Measurements from ENCODE around the gene RECQL5. TPM values are rescaled to one million over a fixed set of nuclear protein-coding genes. Genes with fewer than 3 reads are reported as not detected.

The RECQL5 gene
- total RNA-seq, 3 donors from 2014 or later: 29.3 to 41.9 (median 30.1) TPM

DNA sequence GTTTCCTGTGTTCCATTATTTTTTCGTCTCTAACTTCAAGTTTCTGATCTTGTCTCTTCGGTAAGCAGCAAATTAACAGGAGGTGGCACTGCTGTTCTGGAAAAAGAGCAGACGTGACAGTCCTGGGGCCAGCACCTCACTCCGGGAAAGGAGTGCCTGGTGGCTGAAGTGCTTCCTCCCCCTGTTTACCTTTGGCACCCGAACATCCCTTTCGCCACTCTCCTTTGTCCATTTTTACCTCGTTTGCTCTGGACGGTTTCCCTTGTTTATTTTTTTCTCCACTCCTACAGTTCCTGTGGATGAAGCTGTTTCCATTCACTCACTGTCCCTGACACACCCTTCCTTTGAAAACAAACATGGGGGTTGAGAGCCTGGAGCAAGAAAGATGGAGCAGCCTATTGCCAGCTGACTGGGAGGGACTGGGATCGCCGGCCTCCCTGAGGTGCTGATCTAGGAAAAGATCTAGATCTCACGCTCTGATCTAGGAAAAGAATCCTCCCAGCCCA lies 12.8 kb upstream of the RECQL5 start:
- peak; percentile 72 for ATAC-seq
- Histone ChIP-seq H3K9me3 (no peaks in the 10 kb centered on the region), H3K4me1 (ENCODE audit: low read depth) (peaks cover 20% of the 10 kb centered on the region), H3K36me3 (ENCODE audit: low read depth) (no peaks in the 10 kb centered on the region), H3K4me3 (no peak overlapping the region)
- TF ChIP-seq, protein P1, sequence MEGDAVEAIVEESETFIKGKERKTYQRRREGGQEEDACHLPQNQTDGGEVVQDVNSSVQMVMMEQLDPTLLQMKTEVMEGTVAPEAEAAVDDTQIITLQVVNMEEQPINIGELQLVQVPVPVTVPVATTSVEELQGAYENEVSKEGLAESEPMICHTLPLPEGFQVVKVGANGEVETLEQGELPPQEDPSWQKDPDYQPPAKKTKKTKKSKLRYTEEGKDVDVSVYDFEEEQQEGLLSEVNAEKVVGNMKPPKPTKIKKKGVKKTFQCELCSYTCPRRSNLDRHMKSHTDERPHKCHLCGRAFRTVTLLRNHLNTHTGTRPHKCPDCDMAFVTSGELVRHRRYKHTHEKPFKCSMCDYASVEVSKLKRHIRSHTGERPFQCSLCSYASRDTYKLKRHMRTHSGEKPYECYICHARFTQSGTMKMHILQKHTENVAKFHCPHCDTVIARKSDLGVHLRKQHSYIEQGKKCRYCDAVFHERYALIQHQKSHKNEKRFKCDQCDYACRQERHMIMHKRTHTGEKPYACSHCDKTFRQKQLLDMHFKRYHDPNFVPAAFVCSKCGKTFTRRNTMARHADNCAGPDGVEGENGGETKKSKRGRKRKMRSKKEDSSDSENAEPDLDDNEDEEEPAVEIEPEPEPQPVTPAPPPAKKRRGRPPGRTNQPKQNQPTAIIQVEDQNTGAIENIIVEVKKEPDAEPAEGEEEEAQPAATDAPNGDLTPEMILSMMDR (IDR thresholded peaks at IDR 0.05): peak; percentile 22
- intact Hi-C loops (cut with DNase I, micrococcal nuclease): loop anchor here in 1 of 2 donors (5.0 kb wide), 1 partner anchor 68 kb away; no protein-coding TSS in a partner anchor
- peak in 2 of 3 donors; percentile 48 to 75 for DNase-seq

DNA sequence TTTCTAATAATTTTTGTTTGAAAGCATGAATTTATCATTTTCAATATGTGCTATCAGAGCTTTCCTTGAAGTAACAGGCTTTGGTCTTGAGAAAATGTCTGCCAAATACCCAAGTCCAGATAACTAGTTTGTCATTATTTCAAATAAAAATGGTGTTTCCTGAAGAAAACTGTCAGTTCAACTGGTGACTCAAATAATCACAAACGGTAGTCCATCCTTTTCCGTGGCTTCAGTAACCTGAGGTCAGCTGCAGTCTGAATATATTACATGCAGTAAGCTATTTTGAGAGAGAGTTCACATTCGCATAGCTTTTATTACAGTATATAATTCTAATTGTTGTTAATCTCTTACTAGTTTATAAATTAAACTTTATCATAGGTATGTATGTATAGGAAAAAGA lies 9.5 kb upstream of the RECQL5 start:
- TF ChIP-seq, protein P1 (IDR thresholded peaks at IDR 0.05): no peak
- Histone ChIP-seq H3K4me1 (ENCODE audit: low read depth) (peaks cover 13% of the 10 kb centered on the region), H3K9me3 (no peaks in the 10 kb centered on the region), H3K4me3 (no peak overlapping the region), H3K36me3 (ENCODE audit: low read depth) (no peaks in the 10 kb centered on the region)
- DNase-seq (no peak), ATAC-seq (no peak)
- intact Hi-C loops (cut with DNase I, micrococcal nuclease): loop anchor here in 1 of 2 donors (5.0 kb wide), 1 partner anchor 71 kb away; no protein-coding TSS in a partner anchor

DNA sequence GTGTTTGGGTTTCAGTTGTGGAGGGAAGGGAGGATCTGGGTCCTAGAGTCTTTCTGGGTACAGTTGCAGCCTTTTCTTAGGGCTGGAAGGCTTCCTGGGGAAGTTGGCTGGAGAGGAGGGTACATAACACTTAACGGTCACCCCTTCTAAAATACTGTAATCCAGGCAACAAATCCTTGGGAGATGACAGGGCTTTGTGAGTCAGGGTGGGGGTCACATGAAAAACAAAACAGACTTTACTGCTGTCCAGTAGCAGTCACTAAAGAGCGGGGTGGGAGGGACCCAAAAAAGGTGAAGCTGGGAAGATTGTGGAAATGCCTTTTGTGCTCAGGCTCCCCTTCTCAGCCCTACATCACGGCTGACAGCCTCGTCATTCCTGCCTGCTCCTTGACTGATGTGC lies 6.5 kb upstream of the RECQL5 start:
- Histone ChIP-seq H3K4me3 (no peak overlapping the region), H3K4me1 (ENCODE audit: low read depth) (peaks cover 9% of the 10 kb centered on the region), H3K9me3 (no peaks in the 10 kb centered on the region), H3K36me3 (ENCODE audit: low read depth) (no peaks in the 10 kb centered on the region)
- intact Hi-C loops (cut with DNase I, micrococcal nuclease): loop anchor here in 1 of 2 donors (5.0 kb wide), 1 partner anchor 79 kb away; no protein-coding TSS in a partner anchor
- ATAC-seq (no peak), DNase-seq (no peak)
- TF ChIP-seq, protein P1 (IDR thresholded peaks at IDR 0.05): no peak

DNA sequence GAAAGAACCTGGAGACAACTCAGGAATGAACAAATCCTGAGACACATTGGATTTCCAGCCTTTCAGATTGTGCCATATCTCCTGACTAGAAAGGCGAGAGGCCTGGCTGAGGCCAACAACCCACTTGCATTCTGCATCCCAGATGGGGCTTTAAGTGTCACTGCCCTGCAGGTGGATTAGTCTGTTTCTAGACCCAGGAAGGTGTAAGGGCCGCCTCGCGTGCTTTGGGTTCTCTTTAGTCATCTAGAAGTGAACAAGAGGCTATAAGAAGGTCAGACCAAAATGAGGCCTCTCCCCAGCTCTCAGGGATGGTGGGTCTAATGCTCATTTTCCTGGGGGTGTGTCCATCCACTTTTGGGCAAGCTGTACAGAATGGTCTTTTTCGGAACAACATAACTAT lies 5.1 kb upstream of the RECQL5 start:
- ATAC-seq (no peak), DNase-seq (no peak)
- Histone ChIP-seq H3K9me3 (no peaks in the 10 kb centered on the region), H3K4me1 (ENCODE audit: low read depth) (peaks cover 18% of the 10 kb centered on the region), H3K36me3 (ENCODE audit: low read depth) (no peaks in the 10 kb centered on the region), H3K4me3 (no peak overlapping the region)
- intact Hi-C loops (cut with DNase I, micrococcal nuclease): loop anchor here in 1 of 2 donors (5.0 kb wide), 1 partner anchor 80 kb away; no protein-coding TSS in a partner anchor
- TF ChIP-seq, protein P1 (IDR thresholded peaks at IDR 0.05): no peak

DNA sequence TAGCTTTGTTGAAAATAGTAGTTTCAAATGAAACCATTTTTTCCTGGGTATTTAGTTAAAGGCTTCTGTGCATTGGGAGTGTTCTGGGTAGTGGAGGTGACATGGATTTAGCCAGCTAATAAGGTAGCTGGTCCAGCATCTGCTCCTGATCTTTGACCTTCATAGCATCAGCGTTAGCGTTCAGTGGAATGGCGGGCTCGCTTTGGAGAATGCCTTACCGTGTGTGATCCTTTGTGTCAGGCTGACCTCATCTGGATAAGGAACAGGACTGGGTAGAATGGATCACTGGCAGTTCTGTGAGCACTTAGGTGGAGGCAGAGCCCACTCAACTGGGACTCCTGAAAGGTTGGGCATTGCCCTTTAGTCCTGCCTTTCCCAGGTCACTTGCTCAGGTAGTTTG lies 3.9 kb upstream of the RECQL5 start:
- Histone ChIP-seq H3K4me1 (ENCODE audit: low read depth) (peaks cover 27% of the 10 kb centered on the region), H3K36me3 (ENCODE audit: low read depth) (no peaks in the 10 kb centered on the region), H3K4me3 (no peak overlapping the region), H3K9me3 (no peaks in the 10 kb centered on the region)
- ATAC-seq (no peak), DNase-seq (no peak)
- TF ChIP-seq, protein P1 (IDR thresholded peaks at IDR 0.05): no peak
- intact Hi-C loops (cut with DNase I, micrococcal nuclease): loop anchor here in 1 of 2 donors (5.0 kb wide), 1 partner anchor 81 kb away; no protein-coding TSS in a partner anchor
